ENCODE measurements around the gene CCDC137.
"Not testable (repeated sequence)": the region's sequence is repeated elsewhere in the genome, so short reads cannot be mapped to it uniquely, and the experiment has no call there.

Gene CCDC137

GRCh38 chr17:81666342-81667191 is at the start of gene CCDC137, which contains the start of gene OXLD1:
Gene CCDC137 (plus strand): TSS chr17:81666737. CDS start chr17:81666767, 30 bp downstream.
Gene OXLD1 (minus strand): TSS chr17:81666605. CDS start chr17:81666577, 28 bp downstream.
- peak; percentile 99 for DNase-seq

GRCh38 chr17:81616877-81617276 is 49.7 kb upstream of the CCDC137 start:
- DNase-seq = no peak

GRCh38 chr17:81618307-81618706 is 48.2 kb upstream of the CCDC137 start:
- DNase-seq = not testable (repeated sequence)

- DNase-seq = no peak
Observed at GRCh38 chr17:81621494-81622130, 44.9 kb upstream of the CCDC137 start.

GRCh38 chr17:81630274-81630673 is 36.3 kb upstream of the CCDC137 start:
- no peak for DNase-seq

- DNase-seq = no peak
Observed at GRCh38 chr17:81631482-81631881, 35.1 kb upstream of the CCDC137 start.

- DNase-seq = no peak
Observed at GRCh38 chr17:81635431-81635830, 31.1 kb upstream of the CCDC137 start.

- no peak for DNase-seq
Observed at GRCh38 chr17:81635973-81636504, 30.5 kb upstream of the CCDC137 start.

GRCh38 chr17:81636505-81637288 is 29.8 kb upstream of the CCDC137 start, which contains the start of the genes NPLOC4 and TSPAN10:
Gene NPLOC4 (minus strand): TSS chr17:81637112. CDS start chr17:81636930, 182 bp downstream.
Gene TSPAN10 (plus strand): TSS chr17:81637196. CDS start chr17:81642413, 5,217 bp downstream.
- peak; percentile 96 for DNase-seq

GRCh38 chr17:81638683-81639082 is 27.9 kb upstream of the CCDC137 start:
- no peak for DNase-seq

GRCh38 chr17:81640011-81640410 is 26.5 kb upstream of the CCDC137 start:
- no peak for DNase-seq

- peak; percentile 92 for DNase-seq
Observed at GRCh38 chr17:81641825-81642489, 24.6 kb upstream of the CCDC137 start.

GRCh38 chr17:81644496-81644895 is 22.0 kb upstream of the CCDC137 start:
- DNase-seq = no peak

- no peak for DNase-seq
Observed at GRCh38 chr17:81644976-81645952, 21.3 kb upstream of the CCDC137 start.

- DNase-seq = no peak
Observed at GRCh38 chr17:81646869-81647600, 19.5 kb upstream of the CCDC137 start.

GRCh38 chr17:81647640-81648012 is 18.9 kb upstream of the CCDC137 start:
- DNase-seq = no peak

- DNase-seq = no peak
Observed at GRCh38 chr17:81648013-81648706, 18.4 kb upstream of the CCDC137 start.

GRCh38 chr17:81648707-81649085 is 17.8 kb upstream of the CCDC137 start:
- DNase-seq = no peak

- no peak for DNase-seq
Observed at GRCh38 chr17:81650951-81651350, 15.6 kb upstream of the CCDC137 start.

GRCh38 chr17:81651692-81652091 is 14.8 kb upstream of the CCDC137 start:
- no peak for DNase-seq

Data from islet precursor cell (in vitro differentiated cells).